Right lobe of liver (tissue), 6 donors: ENCODE results near the gene ADAM17. TPM values are rescaled to one million over a fixed set of nuclear protein-coding genes. Genes with fewer than 3 reads are reported as not detected.
A peak's percentile ranks its signal among the peaks of the same experiment; 100 is the strongest.
"Not testable (repeated sequence)": the region's sequence is repeated elsewhere in the genome, so short reads cannot be mapped to it uniquely, and the experiment has no call there.

Experiments used
- ATAC-seq, 4 donors: fragments of 200-7000 bp; cut with Tn5 transposase; one replicate each; pipeline ENCODE4 v1.9.1; 2020; ENCODE audit warnings: mild to moderate bottlenecking in 4 of 4, moderate library complexity in 4 of 4
- DNase-seq, 3 donors: peaks; one replicate each; pipeline ENCODE4 v3.0.0-alpha.2; 2020
- H3K27ac ChIP-seq, 3 donors: fragments of 200-600 bp; one replicate each; pipeline ENCODE4 v1.8.0; 2022
- H3K27me3 ChIP-seq, 2 donors: fragments of 200-600 bp; one replicate each; pipeline ENCODE4 v1.8.0; 2022
- H3K36me3 ChIP-seq, 4 donors: fragments of 200-600 bp; sonication (generic) in 1 of 4; one replicate each; pipeline versions ENCODE4 v1.5.1 to v1.8.0; 2017 to 2022; ENCODE audit warnings: control low read depth in 1 of 4
- H3K4me1 ChIP-seq, 4 donors: fragments of 200-600 bp; sonication (generic) in 1 of 4; one replicate each; pipeline versions ENCODE4 v1.5.1 to v1.8.0; 2017 to 2022; ENCODE audit warnings: control low read depth in 1 of 4
- H3K4me3 ChIP-seq, 3 donors: fragments of 200-600 bp; one replicate each; pipeline ENCODE4 v1.8.0; 2022
- H3K9me3 ChIP-seq, 4 donors: fragments of 200-600 bp; sonication (generic) in 1 of 4; one replicate each; pipeline versions ENCODE4 v1.5.1 to v1.8.0; 2017 to 2022; ENCODE audit warnings: control low read depth in 1 of 4
- POLR2A ChIP-seq: fragments of 450-650 bp; IDR thresholded peaks from one replicate; pipeline ENCODE4 v1.6.1; 2017; ENCODE audit warnings: antibody characterized with exemption, mild to moderate bottlenecking
- WGBS: methylation state at CpG from one replicate; pipeline ENCODE4 v1.1.6; 2018; ENCODE audit warnings: low coverage, low lambda C conversion rate; ENCODE audit not compliant: insufficient coverage; ENCODE audit errors: missing lambda C conversion rate; 5-methylcytosine and 5-hydroxymethylcytosine counted together
- intact Hi-C, 2 donors: fragments of 100-400 bp; cut with DNase I; formaldehyde crosslinking; loops; one replicate each; pipeline versions ENCODE4 v1.11.2 to v1.14.1; 2022
- total RNA-seq, 6 experiments: library from RNA; depleted of rRNA in 2 of 6; stranded (reverse); fragments of >200 nt in 2 of 6; fragmentation: NEBNext Ultra II Directional in 3 of 6; extraction: Animal tissue kit (Norgen Biotek cat#: 25700) in 3 of 6; gene quantifications; one replicate each; pipeline versions ENCODE4 v1.1.0 to v1.2.4, GENCODE V29; 2016 to 2023
- TF ChIP-seq, protein P1 (sequence below), 4 donors: fragments of 200-600 bp in 3 of 4; fragments of 450-650 bp in 1 of 4; IDR thresholded peaks; one replicate each; pipeline versions ENCODE4 v1.5.1 to v1.8.0; 2016 to 2022; ENCODE audit warnings: antibody characterized with exemption in 4 of 4, mild to moderate bottlenecking in 2 of 4
- donor health status: DM: no; HTN: yes; CAD: no.
- donor health status: DM: no; HTN: no; CAD: no.
- donor health status: DM: no; HTN: no; CAD: no.
- donor health status: DM: no; HTN: yes; CAD: no.
- donor health status: DM: no; HTN: yes; CAD: no.

ADAM17 gene
- total RNA-seq, 6 experiments from 2014 or later: 5.1 to 11.7 (median 6.6) TPM

DNA sequence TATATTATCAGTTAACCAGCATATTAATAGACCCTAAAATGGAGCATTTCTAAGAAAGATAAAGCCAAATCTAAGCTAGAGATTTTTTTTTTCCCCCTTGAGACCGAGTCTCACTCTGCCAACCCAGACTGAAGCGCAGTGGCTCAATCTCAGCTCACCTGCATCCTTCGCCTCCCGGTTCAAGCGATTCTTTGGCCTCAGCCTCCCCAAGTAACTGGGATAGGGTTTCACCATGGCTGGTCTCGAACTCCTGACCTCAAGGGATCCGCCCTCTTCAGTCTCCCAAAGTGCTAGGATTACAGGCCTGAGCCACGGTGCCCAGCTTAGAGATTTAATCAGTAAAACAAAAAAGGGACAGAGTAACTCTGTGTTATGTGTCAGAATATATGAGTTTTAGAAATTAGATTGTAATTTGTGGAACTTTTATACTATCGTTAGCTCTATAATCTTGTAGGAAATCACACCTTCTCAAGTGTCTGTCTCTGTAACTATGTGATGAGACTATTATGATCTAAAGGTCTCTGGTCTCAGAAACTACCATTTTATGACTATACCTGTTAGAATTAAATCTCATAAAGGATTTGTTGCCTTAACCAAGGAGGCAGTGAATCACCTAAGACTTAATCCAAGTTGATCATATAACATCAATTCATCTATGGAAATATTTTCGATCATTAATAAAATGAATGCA, 41.1 kb upstream of the ADAM17 start:
- Histone ChIP-seq H3K27me3 (no peaks in the 10 kb centered on the region), H3K27ac (peak overlapping the region in 1 of 3 donors; percentile 14), H3K4me1 (no peaks in the 10 kb centered on the region), H3K9me3 (peaks cover 0 to 12% (median 3%) of the 10 kb centered on the region in 4 donors), H3K4me3 (no peak overlapping the region), H3K36me3 (peaks cover 0 to 8% (median under 1%) of the 10 kb centered on the region in 4 donors)
- intact Hi-C loops: no loop called here
- WGBS: 83% methylated on average over 10 of the region's 10 CpGs
- TF ChIP-seq POLR2A: no peak
- TF ChIP-seq, protein P1, sequence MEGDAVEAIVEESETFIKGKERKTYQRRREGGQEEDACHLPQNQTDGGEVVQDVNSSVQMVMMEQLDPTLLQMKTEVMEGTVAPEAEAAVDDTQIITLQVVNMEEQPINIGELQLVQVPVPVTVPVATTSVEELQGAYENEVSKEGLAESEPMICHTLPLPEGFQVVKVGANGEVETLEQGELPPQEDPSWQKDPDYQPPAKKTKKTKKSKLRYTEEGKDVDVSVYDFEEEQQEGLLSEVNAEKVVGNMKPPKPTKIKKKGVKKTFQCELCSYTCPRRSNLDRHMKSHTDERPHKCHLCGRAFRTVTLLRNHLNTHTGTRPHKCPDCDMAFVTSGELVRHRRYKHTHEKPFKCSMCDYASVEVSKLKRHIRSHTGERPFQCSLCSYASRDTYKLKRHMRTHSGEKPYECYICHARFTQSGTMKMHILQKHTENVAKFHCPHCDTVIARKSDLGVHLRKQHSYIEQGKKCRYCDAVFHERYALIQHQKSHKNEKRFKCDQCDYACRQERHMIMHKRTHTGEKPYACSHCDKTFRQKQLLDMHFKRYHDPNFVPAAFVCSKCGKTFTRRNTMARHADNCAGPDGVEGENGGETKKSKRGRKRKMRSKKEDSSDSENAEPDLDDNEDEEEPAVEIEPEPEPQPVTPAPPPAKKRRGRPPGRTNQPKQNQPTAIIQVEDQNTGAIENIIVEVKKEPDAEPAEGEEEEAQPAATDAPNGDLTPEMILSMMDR (IDR thresholded peaks at IDR 0.05): no peak
- DNase-seq (no peak), ATAC-seq (no peak)

DNA sequence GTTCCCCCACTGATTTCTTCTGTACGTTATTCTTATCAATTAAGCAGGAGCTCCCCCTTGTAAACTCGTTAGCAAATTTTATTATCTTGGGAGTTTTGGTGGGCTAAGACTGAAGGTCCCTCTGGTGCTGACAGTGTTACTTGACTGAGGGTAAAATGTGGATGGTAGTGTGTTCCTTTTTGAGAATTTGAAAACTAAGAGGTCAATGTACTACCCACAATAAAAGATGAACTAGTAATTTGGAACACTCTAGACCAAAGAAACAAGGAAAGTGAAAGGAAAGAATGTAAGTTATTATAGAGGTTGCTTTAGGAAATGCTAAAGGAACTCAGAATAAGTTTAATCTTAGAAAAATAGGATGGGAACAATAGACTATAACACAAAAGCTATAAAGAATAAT, 40.1 kb upstream of the ADAM17 start:
- DNase-seq (no peak), ATAC-seq (peak in 1 of 4 donors; percentile 65)
- no peak overlapping the region for H3K4me3 ChIP-seq
- WGBS: 61% methylated on average over 2 of the region's 2 CpGs
- no peaks in the 10 kb centered on the region for H3K27me3 ChIP-seq
- intact Hi-C loops: no loop called here
- no peaks in the 10 kb centered on the region for H3K4me1 ChIP-seq
- TF ChIP-seq, protein P1 (IDR thresholded peaks at IDR 0.05): no peak
- TF ChIP-seq POLR2A: no peak
- H3K27ac ChIP-seq: no peak overlapping the region
- H3K36me3 ChIP-seq: peaks cover 0 to 8% (median under 1%) of the 10 kb centered on the region in 4 donors
- H3K9me3 ChIP-seq: peaks cover 0 to 12% (median 3%) of the 10 kb centered on the region in 4 donors

DNA sequence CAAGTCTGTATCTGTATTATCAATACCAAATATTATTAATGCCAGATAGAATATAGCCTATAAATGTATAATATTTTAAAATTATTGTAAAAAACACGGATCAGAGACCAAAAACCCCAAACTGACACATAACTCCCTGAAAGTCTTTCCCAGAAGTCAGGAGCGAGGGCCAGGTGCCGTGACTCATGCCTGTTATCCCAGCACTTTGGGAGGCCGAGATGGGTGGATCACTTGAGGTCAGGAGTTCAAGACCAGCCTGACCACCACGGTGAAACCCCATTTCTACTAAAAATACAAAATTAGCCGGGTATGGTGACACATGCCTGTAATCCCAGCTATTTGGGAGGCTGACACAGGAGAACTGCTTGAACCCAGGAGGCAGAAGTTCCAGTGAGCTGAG, 39.6 kb upstream of the ADAM17 start:
- H3K4me1 ChIP-seq, H3K27me3 ChIP-seq, H3K36me3 ChIP-seq, ATAC-seq, DNase-seq, H3K4me3 ChIP-seq, intact Hi-C loops, H3K27ac ChIP-seq: not testable (repeated sequence)
- WGBS: 80% methylated on average over 6 of the region's 6 CpGs
- peaks cover 0 to 12% (median 3%) of the 10 kb centered on the region in 4 donors for H3K9me3 ChIP-seq

DNA sequence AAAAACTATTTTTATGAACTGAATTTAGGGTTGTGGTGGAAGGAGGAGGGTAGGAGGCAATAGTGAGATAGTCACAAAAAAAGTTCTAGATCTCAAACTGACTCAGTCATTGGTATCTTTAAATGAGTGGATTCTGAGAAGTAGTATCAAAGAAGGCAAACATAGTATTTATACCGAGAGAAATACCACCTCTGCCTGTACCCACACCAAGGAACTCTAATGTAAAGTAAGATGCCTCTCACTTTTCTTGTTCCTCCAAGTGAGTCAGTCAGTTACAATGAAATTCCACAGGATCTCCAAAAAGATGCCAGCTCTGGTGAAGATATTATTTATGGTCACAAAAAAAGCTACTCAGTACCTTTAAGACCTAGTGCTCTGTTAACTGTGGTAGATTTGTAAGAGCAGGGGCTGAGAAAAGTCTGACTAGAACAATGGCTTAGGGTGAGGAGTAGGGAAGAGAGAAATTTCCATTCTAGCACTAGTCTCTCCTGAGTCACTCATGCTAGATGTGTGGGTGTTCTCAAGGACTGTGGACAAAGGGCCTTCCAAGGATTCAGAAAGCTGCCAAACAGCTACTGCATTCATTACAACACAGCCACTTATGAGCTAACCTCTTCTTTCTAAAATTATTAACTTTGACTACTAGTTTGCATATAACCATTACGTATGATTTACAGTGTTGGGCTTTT, 38.9 kb upstream of the ADAM17 start:
- Histone ChIP-seq H3K4me3 (no peak overlapping the region), H3K36me3 (no peaks in the 10 kb centered on the region), H3K27ac (no peak overlapping the region), H3K9me3 (peaks cover 0 to 5% (median under 1%) of the 10 kb centered on the region in 4 donors), H3K27me3 (no peaks in the 10 kb centered on the region), H3K4me1 (no peaks in the 10 kb centered on the region)
- intact Hi-C loops: no loop called here
- ATAC-seq (peak in 3 of 4 donors; percentile 28 to 68 (median 48)), DNase-seq (no peak)
- 71% methylated on average over 2 of the region's 2 CpGs for WGBS
- TF ChIP-seq, protein P1 (IDR thresholded peaks at IDR 0.05): no peak
- TF ChIP-seq POLR2A: no peak

DNA sequence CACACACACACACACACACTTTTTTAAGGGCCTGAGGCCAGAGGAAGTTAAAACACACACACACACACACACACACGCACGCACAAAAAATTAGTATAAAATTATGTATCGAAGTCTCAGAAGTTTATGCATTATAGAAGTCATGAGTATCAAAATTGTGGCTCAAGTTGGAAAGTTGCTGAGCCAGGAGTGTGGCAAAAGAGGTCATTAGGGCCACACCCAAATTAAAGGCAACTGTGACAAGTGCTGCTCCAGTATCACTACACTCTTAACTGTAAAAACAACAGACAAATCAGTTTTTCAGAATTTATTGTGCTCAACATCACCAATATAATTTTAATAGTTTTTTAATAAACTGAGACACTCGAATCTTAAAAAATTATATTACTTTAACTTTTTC, 38.3 kb upstream of the ADAM17 start:
- 100% methylated on average over 4 of the region's 4 CpGs for WGBS
- H3K36me3 ChIP-seq: peaks cover 0 to 3% (median 0%) of the 10 kb centered on the region in 4 donors
- DNase-seq (no peak), ATAC-seq (peak in 2 of 4 donors; percentile 39 to 55)
- no peak for TF ChIP-seq POLR2A
- TF ChIP-seq, protein P1 (IDR thresholded peaks at IDR 0.05): no peak
- H3K27me3 ChIP-seq: no peaks in the 10 kb centered on the region
- H3K27ac ChIP-seq: no peak overlapping the region
- no peak overlapping the region for H3K4me3 ChIP-seq
- intact Hi-C loops: no loop called here
- no peaks in the 10 kb centered on the region for H3K4me1 ChIP-seq
- H3K9me3 ChIP-seq: no peaks in the 10 kb centered on the region
